Right ventricle myocardium inferior (tissue), 1 donor: Measurements from ENCODE around the gene ATG16L1. TPM values are rescaled to one million over a fixed set of nuclear protein-coding genes. Genes with fewer than 3 reads are reported as not detected.

Source experiments
- ATAC-seq: fragments of 200-7000 bp; cut with Tn5 transposase; one replicate; pipeline ENCODE4 v1.9.1; 2020; ENCODE audit warnings: mild to moderate bottlenecking, moderate library complexity
- DNase-seq: peaks from one replicate; pipeline ENCODE4 v3.0.0; 2021; ENCODE audit errors: missing footprints
- intact Hi-C: fragments of 100-400 bp; cut with DNase I; formaldehyde crosslinking; loops from one replicate; pipeline ENCODE4 v1.11.0; 2022
- long read RNA-seq: library from polyadenylated mRNA; unstranded; transcript quantifications from one replicate; pipeline ENCODE4 v2.0.0, GENCODE V29; 2021
- total RNA-seq: library from RNA; stranded (reverse); fragmentation: NEBNext Ultra II Directional; extraction: Animal tissue kit (Norgen Biotek cat#: 25700); gene quantifications from one replicate; pipeline ENCODE4 v1.2.1, GENCODE V29; 2021
- donor health status: DM: no; HTN: yes; CAD: no; lungs with severe emphysema.

Gene ATG16L1
- 15.4 TPM for total RNA-seq
- long read RNA-seq, partial matches to known transcripts, result 0 of 6 reads
- long read RNA-seq, other reads (novel, unspliced or antisense), result 0 of 6 reads

DNA sequence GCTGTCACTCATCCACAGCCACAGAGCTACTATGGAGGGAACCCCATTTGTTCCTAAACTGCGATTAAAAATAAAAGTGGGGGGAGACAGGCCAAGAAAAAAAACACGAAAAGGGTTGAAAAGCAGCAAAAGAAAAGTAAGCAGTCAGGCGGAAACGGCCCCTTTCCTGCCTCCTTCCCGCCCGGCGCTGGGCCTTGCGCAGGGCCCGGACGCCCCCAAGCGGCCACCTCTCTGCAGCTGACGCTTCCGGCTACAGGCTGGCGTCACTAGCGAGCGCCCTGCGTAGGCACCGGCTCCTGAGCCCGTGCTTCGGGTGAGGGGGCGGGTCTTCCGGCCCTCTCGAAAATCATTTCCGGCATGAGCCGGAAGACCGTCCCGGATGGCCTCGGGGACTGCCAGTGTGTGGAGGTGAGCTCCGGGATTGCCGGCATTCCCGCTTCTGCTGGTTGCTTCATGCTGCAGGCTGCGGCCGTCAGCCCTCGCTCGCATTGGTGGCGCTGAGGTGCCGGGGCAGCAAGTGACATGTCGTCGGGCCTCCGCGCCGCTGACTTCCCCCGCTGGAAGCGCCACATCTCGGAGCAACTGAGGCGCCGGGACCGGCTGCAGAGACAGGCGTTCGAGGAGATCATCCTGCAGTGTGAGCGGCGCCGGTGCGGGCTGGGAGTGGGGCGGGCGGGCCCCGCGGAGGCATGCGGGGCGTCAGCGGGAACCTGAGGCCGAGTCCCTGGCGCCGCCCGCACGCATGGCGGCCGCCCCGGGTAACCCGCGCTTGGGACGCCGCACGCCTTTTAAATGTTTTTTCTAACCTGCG lies at the start of gene ATG16L1:
Gene ATG16L1 (plus strand): TSS at position 368 of the 811 bp plus-strand sequence. CDS start 155 bp downstream, at position 523.
- DNase-seq, result peak; percentile 99
- ATAC-seq, result peak; percentile 100
- intact Hi-C loops, result loop anchor here (1.0 to 2.0 kb wide), 3 partner anchors 153 to 645 kb away; no protein-coding TSS in a partner anchor

DNA sequence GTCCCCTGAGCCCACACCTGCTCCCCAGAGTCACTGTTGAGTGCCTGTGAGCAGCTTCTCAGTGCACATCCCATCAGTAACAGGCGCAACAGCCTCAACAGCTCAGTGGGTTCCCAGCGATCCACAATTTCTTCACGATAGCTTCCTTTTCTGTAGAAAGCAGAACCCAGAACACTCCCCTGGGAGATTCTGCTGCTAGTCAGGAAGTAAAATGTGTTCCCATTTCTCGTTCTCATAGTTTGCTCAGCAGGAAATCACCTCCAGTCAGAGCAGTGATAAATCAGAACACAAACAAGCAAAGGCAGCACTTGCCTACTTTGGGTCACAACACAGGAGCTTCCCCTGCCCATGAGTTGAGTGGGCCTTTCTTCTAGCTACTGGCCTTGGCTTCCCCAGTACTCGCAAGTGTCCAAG lies 48.9 kb upstream of the ATG16L1 start:
- intact Hi-C loops, result no loop called here
- DNase-seq (no peak), ATAC-seq (peak; percentile 20)

- intact Hi-C loops, result no loop called here
- DNase-seq (no peak), ATAC-seq (no peak)
Observed at GRCh38 chr2:233203060-233203459, 48.4 kb upstream of the ATG16L1 start.

GRCh38 chr2:233204286-233204936 lies 47.1 kb upstream of the ATG16L1 start:
- intact Hi-C loops, result no loop called here
- ATAC-seq (no peak), DNase-seq (no peak)

DNA sequence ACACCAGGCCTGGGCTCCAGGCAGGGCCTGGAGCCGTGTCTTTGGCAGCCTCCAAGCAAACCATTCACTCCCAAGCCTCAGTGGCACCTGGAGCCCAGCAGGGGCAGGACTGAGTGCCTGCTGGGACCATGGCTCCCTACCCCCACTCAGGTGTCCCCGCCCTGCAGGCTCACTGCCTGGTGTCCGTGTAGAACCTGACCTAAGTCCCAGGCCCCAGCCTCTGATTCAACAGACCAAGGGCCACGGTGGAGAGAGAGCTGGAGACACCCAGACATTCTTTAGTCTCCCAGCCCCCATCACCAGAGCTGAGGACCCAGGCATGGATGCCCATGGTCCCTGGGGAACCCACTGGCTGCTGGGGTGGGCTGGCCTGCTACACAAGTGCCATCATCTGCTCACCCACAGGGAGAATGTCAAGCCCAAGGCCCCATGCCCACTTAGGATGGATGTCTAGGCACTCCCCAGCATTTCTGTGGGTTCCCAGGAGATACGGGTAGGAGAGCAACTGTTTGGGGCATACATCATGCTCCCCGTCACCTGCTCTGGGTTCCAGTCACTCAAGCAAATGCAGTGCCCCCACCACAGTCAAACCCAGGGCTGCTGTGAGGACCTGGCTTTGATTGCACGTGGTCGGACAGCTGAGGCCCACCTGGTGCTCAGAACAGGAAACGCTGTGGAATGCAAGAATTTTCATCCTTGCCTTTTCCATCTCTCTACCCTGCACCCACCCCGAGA lies 42.9 kb upstream of the ATG16L1 start:
- DNase-seq (no peak), ATAC-seq (no peak)
- intact Hi-C loops, result no loop called here

GRCh38 chr2:233209117-233209532 lies 42.3 kb upstream of the ATG16L1 start:
- no peak for DNase-seq
- no peak for ATAC-seq
- intact Hi-C loops, result no loop called here

- ATAC-seq (no peak), DNase-seq (no peak)
- intact Hi-C loops, result no loop called here
Observed at GRCh38 chr2:233209533-233210171, 41.8 kb upstream of the ATG16L1 start.

DNA sequence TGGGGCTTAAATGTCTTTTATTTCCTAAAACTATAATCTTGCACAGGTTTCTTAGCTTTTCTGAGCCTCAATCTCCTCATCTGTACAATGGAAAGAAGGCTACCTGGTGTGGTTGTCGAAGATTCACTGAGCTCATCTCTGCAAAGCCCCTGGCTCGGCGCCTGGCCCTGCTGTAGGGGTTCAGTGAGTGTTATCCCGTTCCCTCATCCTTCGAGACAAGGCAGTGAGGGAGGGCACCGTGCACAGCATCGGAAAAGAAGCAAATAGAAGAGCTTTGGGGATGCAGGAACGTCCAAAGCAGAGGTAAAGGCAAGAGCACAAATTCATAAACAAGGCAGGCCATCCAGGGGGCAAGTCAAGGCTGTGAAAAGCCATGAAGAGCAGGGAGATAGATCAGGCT lies 41.2 kb upstream of the ATG16L1 start:
- DNase-seq, result no peak
- intact Hi-C loops, result no loop called here
- ATAC-seq, result no peak

- intact Hi-C loops, result no loop called here
- DNase-seq, result peak; percentile 80
- ATAC-seq, result no peak
Observed at GRCh38 chr2:233210843-233211547, 40.5 kb upstream of the ATG16L1 start.

- DNase-seq, result no peak
- ATAC-seq, result no peak
- intact Hi-C loops, result no loop called here
Observed at GRCh38 chr2:233211548-233211895, 40.0 kb upstream of the ATG16L1 start.

- no peak for ATAC-seq
- intact Hi-C loops, result no loop called here
Observed at GRCh38 chr2:233213011-233213410, 38.5 kb upstream of the ATG16L1 start.

GRCh38 chr2:233213975-233214374 lies 37.5 kb upstream of the ATG16L1 start:
- ATAC-seq (no peak), DNase-seq (no peak)
- intact Hi-C loops, result no loop called here

More at GRCh38 chr2:233213011-233213410, 38.5 kb upstream of the ATG16L1 start:
- DNase-seq, result no peak

- intact Hi-C loops, result no loop called here
- DNase-seq (no peak), ATAC-seq (no peak)
Observed at GRCh38 chr2:233217892-233218377, 33.5 kb upstream of the ATG16L1 start.

GRCh38 chr2:233218836-233219235 lies 32.6 kb upstream of the ATG16L1 start:
- intact Hi-C loops, result no loop called here
- no peak for DNase-seq

DNA sequence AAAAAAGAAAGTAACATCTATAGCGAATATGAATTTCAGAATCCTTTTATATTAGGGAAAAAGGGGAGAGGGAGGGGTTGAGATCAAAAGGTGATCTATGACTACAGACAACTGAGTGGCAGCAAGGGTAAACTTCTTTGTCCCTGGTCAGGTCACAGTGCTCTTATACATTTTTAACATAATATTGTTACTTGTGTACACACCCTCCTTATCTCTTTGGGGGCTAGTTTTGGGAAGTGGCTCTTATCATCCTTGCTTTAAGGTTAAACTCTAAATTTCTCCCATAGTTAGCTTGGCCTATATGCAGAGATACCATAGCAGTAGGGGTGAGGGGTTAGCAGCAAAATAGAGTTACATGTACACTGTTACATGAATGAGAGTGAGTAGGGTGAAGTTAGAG lies 31.6 kb upstream of the ATG16L1 start:
- ATAC-seq (no peak), DNase-seq (no peak)
- intact Hi-C loops, result no loop called here

More at GRCh38 chr2:233218836-233219235, 32.6 kb upstream of the ATG16L1 start:
- ATAC-seq, result no peak

DNA sequence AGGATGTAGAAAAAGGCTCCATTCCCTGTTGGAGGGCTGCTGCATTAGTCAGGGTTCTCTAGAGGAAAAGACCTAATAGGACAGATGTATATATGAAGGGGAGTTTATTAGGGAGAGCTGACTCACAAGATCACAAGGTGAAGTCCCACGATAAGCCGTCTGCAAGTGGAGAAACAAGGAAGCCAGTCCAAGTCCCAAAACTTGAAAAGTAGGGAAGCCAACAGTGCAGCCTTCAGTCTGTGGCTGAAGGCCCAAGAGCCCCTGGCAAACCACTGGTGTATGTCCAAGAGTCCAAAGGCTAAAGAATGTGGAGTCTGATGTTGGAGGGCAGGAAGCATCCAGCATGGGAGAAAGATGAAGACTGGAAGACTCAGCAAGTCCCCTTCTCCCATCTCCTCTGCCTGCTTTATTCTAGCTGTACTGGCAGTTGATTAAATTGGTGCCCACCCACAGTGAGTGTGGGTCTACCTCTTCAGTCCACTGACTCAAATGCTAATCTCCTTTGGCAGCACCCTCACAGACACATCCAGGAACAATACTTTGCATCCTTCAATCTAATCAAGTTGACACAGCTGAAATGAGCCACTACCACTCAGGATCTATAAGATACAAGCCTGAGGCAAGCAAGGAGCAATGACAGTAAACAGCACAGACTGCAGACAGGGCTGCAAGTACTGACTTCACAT lies 30.0 kb upstream of the ATG16L1 start:
- DNase-seq, result no peak
- intact Hi-C loops, result no loop called here

GRCh38 chr2:233223059-233223894 lies 28.2 kb upstream of the ATG16L1 start:
- no peak for DNase-seq
- no peak for ATAC-seq

More for the DNA sequence above, 30.0 kb upstream of the ATG16L1 start:
- no peak for ATAC-seq

More at GRCh38 chr2:233223059-233223894, 28.2 kb upstream of the ATG16L1 start:
- intact Hi-C loops, result no loop called here
